Activated CD8-positive, alpha-beta memory T cell treated with anti-CD3 and anti-CD28 coated beads for 36 hours (primary cell): ENCODE results near the gene TSPAN9. TPM values are rescaled to one million over a fixed set of nuclear protein-coding genes. Genes with fewer than 3 reads are reported as not detected.

Experiments used
- CTCF ChIA-PET: fragments of 350-600 bp; sonication (Branson Sonifier 250); formaldehyde crosslinking; loops from one replicate; lab custom pipeline; 2021; ENCODE audit warnings: antibody characterized with exemption; lab: Charles Lee
- POLR2A ChIA-PET: fragments of 350-600 bp; sonication (Branson Sonifier 250); formaldehyde crosslinking; loops from one replicate; lab custom pipeline; 2021; ENCODE audit warnings: antibody characterized with exemption; lab: Charles Lee
- total RNA-seq, 2 experiments: library from RNA; stranded (reverse); gene quantifications; one replicate each; pipeline ENCODE4 v1.2.3, GENCODE V29; 2021

The TSPAN9 gene
- total RNA-seq, 2 experiments from 2014 or later, result 0.29 to 0.40 TPM

DNA sequence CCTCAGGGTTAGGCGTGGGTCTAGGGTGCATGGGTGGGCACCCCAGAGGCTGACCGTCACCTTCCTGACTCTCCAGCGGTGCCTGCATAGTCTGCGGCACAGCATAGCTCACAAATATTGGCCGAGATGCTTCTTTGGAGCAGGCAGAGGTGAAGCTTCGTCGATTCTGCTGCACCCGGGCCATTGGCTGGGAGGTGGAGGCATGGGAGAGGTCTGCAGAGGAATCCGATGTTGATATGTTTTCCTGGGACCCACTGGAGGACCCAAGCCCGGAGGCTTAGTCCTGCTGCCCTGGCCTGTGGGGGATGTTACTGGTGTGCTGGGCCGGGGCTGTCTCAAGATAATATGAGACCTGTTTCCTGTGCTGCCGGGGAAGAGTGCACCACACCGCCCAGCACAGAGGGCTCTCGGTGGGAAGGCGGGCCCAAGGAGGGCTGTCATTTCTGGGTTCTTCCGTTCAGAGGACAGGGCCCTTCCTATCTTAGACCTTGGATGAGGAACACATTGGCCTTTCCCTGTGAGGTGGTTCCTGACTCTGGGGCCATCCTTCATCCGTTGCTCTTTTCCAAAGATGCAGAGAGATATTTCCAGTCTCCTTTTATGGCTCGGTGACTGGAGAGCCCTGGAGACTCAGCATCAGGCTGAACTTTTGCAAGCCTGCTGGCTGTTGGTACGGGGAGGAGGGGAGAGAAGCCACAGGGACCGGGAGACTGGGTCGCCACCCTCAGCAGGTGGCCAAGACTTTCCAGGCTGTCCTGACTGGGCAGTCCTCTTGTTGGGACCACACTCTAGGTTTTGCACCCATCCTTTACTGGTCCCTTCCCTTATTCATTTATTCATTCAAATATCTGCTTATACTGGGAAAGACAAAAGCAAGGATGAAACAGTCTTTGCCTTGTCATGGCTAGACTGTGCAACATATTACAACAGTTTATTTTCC is 143.5 kb downstream of the TSPAN9 start:
- POLR2A ChIA-PET, result no interaction called here
- CTCF ChIA-PET, result no interaction called here

DNA sequence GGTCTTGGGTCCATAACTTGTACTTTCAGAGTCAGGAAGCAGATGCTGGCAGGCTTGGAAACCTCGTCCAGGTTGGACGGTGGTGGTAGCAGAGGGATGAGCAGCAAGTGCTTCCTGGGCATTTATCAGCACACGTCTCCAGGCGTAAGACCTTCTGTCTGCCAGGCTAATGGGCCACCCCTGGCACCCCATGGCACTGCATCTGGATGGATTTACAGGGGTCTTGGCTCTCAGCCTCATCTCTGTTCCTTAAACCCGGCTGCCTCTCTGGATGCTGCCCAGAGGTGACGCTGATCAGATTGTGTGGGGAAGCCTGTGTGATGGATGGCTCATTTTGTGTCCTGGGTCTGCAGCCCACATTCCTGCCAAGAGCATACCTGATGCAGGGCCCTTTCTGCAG is 145.1 kb downstream of the TSPAN9 start:
- ChIA-PET POLR2A (no interaction called here), CTCF (no interaction called here)

DNA sequence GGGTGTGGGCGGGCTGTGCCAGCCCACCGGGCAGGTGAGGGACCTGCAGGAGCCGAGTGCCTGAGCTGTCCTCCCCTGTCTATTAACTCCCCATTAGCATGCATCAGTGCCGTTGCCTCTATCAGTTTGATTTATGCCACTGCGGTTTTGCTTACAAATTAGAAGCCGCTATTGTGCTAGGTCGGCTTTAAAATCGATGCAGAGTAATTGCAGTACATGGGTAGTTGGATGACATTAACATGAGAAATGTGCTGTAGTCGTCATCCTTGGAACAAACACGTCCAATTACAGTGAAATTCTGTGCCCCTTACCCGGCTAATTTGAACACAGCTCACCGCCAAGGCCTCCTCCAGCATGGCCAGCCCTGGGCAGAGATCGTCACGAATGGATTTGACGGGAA is 145.8 kb downstream of the TSPAN9 start:
- POLR2A ChIA-PET, result no interaction called here
- CTCF ChIA-PET, result no interaction called here

DNA sequence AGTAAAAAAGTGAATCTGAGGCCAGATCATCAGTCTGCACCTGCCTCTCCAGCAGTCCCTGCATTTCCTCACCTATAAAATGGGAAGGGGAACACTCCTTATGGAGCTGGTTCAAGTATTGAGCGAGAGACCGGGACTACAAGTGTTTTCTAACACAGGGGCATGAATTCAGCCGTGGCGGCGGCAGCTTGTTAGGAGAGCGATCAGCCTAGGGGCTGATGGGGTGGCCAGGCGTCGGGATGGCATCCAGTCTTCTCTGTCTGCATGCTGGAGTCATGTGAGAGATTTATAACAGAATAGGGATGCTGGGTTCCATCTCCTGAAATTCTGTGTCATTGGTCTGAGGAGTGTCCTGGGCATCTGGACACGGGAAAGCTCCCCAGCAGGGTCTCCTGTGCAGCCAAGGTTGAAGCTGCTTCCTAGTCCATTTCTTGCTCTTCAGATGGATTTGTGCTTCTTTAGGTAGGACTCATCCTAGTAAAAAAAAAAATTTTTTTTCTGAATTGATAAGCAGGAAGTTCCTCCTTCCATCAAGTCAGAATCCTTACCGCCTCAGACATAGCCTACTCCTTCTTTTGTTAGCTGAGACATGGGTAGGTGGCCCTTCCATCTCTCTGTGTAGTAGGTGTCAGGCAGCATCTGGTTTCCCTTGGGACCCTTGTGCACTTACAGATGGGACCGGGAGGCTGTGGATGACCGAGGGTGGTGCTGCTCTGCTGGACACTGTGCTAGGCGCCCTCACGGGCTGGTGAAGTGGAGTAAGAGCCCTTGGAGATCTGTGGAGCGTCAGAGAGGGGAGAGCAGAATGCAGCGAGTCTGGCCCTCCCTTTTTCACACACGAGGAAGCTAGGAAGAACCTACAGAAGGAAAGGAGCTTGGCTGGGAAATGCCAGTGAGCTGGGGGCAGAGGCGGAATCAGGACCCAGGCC is 146.7 kb downstream of the TSPAN9 start:
- CTCF ChIA-PET, result no interaction called here

DNA sequence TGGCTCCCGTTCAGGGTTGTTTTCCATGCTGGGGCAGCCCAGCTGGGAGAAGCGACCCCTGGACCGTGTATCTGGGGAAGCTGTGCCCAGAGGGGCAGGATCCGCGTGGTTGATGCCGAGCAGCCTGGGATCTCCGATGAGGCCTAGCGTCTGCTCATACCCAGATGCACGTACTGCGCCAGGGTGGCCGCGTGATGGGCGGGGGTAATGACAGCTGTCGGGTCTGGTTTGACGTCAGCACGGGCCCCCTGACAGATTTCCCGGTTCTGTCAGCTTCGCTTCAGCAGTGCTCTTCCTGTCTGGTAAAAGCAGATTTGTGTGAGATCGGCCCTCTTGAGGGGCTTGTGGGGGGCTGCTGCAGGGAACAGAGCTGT is 147.3 kb downstream of the TSPAN9 start:
- POLR2A ChIA-PET, result no interaction called here
- CTCF ChIA-PET, result no interaction called here

More for the DNA sequence above, 146.7 kb downstream of the TSPAN9 start:
- POLR2A ChIA-PET, result no interaction called here

DNA sequence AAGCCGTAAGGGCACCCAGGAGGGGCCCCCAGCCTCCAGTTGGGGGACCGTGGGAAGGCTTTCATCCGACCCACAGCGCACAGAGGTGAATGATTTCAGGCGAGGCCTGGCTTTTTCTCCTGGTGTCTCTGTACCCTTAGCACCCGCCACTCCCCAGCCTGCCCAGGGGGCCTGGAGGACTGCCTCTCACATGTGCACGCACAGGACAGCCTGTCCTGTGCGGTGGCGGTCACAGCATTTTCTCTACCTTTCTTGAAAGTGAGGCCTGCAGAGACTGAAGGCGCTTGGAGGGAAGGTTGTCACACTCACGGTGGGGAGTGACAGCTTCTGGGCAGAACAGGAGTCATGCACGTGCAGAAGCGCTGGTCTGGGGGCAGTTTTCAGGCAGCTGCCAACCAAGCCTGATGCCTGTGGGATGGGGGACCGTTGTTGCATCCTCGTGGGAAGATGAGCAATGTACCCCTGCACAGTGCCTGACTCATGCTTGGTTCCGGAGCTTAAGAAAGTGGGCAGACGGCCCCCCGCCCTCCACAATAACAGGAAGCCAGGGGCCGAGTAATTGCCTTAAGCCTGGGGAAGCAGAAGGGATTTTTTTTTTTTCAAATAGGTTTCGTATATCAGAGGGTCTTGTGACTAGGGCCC is 148.1 kb downstream of the TSPAN9 start:
- ChIA-PET CTCF (no interaction called here), POLR2A (no interaction called here)

DNA sequence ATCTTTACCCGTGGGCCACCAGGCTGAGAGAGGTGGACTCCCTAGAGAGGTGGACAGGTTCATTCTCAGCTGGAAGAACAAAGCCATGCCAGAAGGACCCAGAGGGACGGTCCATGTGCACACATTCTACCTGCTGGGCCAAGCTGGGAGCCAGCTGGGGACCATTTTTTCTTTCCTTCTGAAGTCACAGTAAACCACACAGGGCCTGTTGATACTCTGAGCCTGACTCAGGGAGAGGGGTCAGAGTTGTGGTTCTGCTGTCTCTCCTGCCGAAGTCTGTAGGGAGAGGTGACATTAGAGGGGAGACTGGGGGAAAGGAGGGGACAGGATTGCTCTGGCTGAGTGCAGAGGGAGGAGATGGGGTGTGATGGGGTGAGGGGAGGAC is 148.6 kb downstream of the TSPAN9 start:
- POLR2A ChIA-PET, result no interaction called here
- CTCF ChIA-PET, result no interaction called here

DNA sequence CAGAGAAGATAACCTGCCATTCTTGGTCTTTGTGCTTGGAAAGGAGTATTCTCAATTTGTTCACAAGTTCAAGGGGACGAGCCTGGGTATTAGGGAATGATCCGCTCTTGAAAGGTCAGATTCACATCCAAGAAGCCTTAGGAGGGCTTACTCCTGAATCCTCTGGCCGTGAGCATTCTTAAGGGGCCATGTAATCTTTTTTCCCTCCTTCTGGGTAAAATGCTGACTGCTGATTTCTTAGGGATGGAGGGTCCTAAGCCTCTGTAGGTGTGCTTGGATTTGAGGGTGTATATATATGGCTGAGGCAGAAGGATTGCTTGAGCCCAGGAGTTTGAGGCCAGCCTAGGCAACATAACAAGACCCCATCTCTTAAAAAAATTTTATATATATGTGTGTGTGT is 149.1 kb downstream of the TSPAN9 start:
- ChIA-PET CTCF (no interaction called here), POLR2A (no interaction called here)

DNA sequence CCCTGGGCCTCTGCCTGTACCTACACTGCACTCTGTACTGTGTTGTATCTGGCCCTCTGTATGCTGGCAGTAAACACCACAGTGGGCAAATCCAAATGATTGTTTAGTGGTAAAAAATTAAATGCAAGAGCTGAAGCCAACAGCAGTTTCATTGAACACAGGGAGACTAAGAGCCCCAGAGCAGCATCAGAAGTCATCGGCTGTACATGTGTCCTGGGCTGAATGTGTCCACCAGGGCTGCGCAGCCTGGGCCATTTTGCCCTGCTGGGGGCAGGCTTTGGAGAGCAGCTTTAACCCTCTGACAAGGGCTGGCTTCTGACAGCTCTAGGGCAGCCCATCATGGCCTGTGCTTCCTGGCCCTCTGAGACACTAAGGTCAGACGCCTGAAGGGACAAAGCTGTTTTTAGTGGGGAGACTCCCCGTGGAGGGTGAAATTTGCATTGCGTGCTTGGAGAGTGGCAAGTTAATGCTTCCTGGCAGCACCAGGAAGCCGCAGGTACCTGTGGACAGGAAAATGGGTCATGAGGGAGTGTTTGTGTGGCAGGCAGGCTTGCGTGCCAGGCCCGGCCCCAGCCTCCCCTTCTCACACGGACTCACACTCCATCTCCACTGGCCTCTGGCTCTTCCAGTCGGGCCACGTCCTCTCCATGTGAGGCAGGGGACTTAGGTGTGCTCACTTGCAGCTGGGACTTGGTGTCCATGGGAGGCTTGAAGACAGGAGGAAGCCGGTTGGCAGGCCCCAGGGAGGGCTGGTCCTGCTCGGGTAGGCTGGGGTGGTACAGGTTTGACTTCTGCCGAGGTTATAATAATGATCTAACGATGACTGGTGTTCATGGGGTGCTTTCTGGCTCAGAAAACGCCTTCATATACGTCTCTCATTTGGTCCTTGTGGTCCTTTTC is 150.1 kb downstream of the TSPAN9 start:
- ChIA-PET CTCF (no interaction called here), POLR2A (no interaction called here)

DNA sequence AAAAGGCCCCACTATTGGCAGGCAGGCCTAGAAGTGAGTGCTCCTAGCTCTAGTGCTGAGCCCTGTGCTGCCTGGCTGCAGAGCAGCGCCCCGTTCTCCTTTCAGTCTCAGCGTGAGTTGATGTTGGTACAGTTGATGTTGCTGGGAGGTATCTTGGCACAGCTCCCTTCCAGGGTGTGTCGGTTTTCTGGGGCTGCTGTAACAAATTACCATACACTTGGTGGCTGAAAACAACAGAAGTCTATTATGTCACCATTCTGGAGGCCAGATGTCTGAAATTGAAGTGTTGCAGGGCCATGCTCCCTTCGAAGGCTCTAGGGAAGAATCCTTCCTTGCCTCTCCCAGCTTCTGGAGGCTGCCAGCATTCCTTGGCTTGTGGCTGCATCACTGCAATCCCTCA is 151.4 kb downstream of the TSPAN9 start:
- ChIA-PET POLR2A (no interaction called here), CTCF (interaction anchor here (0.6 kb wide), 1 partner anchor 341 kb away, joined by 3 read pairs; no protein-coding TSS in a partner anchor)

DNA sequence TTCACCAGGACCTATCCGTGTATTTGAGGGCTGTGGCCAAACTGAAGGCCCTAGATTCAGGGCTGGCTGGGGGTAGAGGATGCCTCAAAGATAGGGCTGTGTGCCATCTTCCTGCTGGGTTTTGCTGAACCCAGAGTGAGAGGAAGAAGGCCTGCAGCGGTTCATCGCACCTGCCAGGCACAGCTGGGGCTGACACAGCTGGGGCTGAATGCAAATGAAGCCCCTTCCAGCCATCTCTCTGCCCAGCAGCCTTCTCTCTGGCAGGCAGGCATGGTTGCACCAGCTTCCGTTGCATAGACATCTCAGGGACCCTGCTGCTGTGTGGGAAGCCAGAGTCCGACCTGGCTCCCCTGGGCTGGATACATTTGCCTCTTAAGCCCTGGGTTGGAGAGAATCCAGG is 152.4 kb downstream of the TSPAN9 start:
- CTCF ChIA-PET, result no interaction called here

DNA sequence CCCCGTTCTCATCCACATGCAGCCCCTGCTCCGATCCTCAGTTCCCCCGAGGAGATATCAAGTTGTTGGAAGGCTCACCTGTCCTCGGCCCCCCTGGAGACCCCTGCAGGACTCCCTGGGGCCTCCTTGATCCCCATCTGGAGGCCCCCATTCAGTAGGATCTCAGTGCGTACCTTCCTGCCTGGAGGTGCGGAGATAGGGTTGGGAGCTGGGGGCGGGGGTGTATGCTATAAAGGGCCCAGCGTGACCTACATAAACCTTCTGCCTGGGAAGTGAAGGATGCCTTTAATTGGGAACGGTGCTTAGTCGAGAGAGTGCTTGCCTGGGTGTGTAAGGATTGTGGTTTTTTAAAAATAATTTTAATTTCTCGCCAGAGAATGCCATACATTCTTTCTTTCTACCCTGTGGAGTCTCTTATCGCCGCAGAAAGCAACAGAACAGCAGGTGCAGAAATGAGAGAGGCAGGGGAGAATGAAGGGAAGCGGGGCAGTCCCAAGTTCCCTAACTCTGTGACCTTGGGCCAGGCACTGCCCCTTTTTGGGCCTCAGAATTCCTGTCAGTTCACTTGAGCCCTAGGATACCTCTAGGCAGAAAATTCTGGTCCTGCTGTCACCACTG is 153.7 kb downstream of the TSPAN9 start:
- ChIA-PET POLR2A (no interaction called here), CTCF (no interaction called here)

More for the DNA sequence above, 152.4 kb downstream of the TSPAN9 start:
- POLR2A ChIA-PET, result no interaction called here

DNA sequence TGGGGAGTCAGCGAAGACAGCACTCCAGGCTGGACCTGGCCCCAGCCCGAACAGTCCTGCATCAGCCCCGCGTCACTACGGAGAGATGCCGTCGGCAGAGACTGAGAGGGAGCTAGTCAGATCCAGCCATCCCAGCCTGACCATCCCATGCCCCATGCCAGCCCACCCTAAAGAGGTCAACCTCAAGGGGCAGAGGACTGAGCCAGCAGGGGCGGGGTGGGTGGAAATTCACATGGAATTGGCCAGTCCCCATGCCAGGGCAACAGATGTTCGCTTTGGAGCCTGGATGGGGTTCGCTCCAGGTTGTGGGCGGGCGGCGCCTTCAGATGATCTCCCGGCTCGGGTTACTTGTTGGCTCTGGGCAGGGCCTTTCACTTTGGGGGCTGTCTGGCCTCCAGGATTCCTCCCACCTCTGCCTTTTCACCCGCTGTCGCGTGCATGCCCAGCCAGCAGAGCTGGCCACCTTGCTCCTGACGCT is 154.3 kb downstream of the TSPAN9 start:
- ChIA-PET CTCF (no interaction called here), POLR2A (no interaction called here)

DNA sequence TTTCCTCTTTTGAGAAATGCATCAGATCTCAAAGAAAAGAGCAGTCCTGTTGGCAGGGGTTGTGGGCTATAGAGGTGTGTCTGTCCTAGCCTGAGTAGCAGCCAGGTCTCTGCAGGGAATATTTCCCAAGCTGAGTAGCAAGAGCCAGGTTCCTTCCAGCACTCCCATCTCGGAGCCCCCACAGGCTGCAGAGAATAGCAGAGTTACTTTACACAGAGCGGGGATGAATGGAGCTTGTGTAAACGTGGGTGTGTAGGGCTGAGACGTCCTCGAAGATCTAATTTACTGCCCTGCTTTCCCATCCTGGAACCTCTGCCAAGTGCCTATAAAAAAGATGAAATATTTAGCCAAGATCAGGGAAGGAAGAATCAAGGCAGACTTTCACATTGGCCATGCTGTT is 156.6 kb downstream of the TSPAN9 start:
- ChIA-PET POLR2A (no interaction called here), CTCF (interaction anchor here (1.1 kb wide), 1 partner anchor 41 kb away, joined by 3 read pairs; no protein-coding TSS in a partner anchor)

DNA sequence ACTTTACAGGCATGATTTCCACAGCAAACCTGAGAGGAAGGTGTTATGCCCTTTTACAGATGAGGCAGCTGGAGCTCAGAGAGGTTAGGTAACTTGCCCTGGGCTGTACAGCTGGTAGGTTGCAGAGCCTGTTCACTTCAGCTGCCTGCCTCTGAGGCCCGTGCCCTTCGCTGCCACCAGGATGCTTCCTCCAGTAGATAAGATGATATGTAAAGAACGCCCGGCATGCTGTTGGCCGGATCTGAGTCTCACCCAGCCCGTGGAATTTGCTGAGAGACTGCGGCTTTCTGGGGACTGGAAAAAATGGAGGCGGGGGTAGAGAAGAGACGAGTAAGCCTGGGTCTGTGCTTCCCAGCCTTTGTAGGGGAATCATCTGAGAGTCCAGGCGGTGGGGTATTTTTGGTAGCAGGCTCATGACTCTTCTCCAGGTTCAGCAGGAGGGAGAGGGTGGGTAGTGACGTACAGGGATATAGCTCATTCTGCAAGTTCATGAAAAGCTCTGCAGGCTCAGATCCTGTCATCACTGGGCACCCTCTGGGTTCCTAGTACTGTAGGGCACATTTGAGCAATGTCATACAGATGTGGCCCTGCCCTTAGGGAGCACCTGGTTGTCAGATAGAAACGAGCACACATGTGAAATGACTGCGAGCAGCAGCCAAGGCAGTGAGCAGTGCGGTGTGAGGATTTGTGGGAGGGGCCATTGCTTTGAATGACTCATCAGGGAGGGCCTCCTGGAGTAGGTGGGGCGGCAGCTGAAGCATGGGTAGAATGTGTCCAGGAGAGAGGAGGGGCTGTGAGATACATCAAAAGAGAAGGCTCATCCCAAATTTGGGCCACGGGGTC is 159.4 kb downstream of the TSPAN9 start:
- ChIA-PET CTCF (no interaction called here), POLR2A (no interaction called here)

DNA sequence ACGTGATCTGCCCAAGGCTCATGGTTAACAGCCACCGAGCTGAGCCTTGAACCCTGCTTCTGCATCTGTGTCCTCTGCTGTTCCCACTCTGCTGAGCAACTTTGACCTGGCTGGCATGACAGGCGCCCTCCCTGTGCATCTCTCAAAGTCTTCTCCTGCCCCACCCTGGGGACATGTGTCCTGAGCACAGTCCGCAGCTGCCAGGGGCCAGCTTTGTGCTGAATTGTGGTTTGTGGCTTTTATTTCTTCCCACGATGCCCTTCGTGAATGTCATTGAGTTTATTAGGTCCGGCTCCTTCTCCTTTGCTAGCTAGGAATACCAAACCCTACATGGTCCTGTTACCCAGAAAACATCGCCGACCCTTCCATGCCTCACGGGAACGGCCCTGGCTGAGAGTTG is 161.0 kb downstream of the TSPAN9 start:
- POLR2A ChIA-PET, result no interaction called here

DNA sequence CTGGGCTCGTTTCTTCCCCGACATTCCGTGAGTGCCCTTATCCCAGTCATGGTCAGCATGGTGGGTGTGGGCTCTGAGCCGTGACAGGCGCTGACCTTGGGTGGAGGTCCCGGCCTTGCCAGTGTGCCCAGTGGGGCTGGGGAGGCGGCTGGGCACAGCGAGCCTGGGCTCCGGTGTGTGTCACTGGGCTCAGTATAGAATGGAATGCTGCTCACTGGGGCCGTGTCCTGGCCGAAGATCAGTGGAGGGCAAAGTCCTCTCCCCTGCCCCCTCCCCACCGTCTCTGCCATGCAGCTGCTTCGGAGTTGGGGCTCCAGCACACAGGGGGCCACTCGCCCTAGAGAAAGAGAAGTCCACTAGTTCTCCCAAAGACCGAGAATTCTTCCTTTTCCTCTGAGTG is 164.4 kb downstream of the TSPAN9 start:
- ChIA-PET CTCF (no interaction called here), POLR2A (no interaction called here)

More for the DNA sequence above, 161.0 kb downstream of the TSPAN9 start:
- CTCF ChIA-PET, result no interaction called here
